ENCODE results near the gene GLTPD2. TPM values are rescaled to one million over a fixed set of nuclear protein-coding genes. Genes with fewer than 3 reads are reported as not detected.

Gene GLTPD2
- total RNA-seq (2014; rRNA removed; shearing (Covaris generic)) (2.2 TPM in 1 of 2 replicates, not detected in the other), polyA plus RNA-seq (2016; fragmentation: Nextera tagmentation; extraction: Ambion mirVana) (0.50 and 0.61 TPM in 2 replicates)

GRCh38 chr17:4788807-4789700 lies at the start of gene GLTPD2:
TSS of gene GLTPD2 (plus strand) at chr17:4788964. CDS start at chr17:4789012, 48 bp downstream.
- TF ChIP-seq EZH2 (IDR thresholded peaks at IDR 0.05; ENCODE audit: insufficient read depth, poor library complexity, severe bottlenecking) = no peak
- TF ChIP-seq EZH2phosphoT487 (IDR thresholded peaks at IDR 0.05; ENCODE audit: insufficient read depth, low read depth) = no peak
- Histone ChIP-seq H3K9me3 (ENCODE audit: low read depth) (no peaks in the 10 kb centered on the region), H3K4me1 (ENCODE audit: insufficient read depth) (peaks cover 19% of the 10 kb centered on the region; the same call in 1 of the 2 replicates), H2AFZ (peak within 1 kb of the TSS; percentile 83), H3F3A (ENCODE audit: insufficient read depth) (peaks cover 15% of the 10 kb centered on the region), H3K27ac (peak within 1 kb of the TSS; percentile 81), H3K36me3 (ENCODE audit: low read depth) (no peaks in the 10 kb centered on the region), H3K4me3 (peak within 1 kb of the TSS; percentile 88), H3K79me2 (ENCODE audit: insufficient read depth) (no peaks in the 10 kb centered on the region), H3K4me2 (ENCODE audit: unreplicated experiment) (peak within 1 kb of the TSS; percentile 84), H4K20me1 (ENCODE audit: insufficient read depth) (no peaks in the 10 kb centered on the region), H3K27me3 (replicated peaks; ENCODE audit: insufficient read depth) (peaks cover 4% of the 10 kb centered on the region; the same call in 1 of the 2 replicates), H3K9me2 (ENCODE audit: insufficient read depth) (no peaks in the 10 kb centered on the region), H3K9ac (peak within 1 kb of the TSS; percentile 85)
- in situ Hi-C loops (cut with MboI) = no loop called here
- WGBS, 2 experiments (ENCODE audit: low coverage in 1 of 2, low lambda C conversion rate in 2 of 2, missing lambda C conversion rate in 2 of 2) = 63 to 66% methylated on average over 57 to 58 of the region's 62 CpGs
- DNase-seq = no peak

GRCh38 chr17:4739122-4740024 lies 49.4 kb upstream of the GLTPD2 start, which contains the start of the genes CXCL16 and ZMYND15:
TSS of gene CXCL16 (minus strand) at chr17:4739928. CDS start at chr17:4739339, 589 bp downstream.
TSS of gene ZMYND15 (plus strand) at chr17:4739833. CDS start at chr17:4740549, 716 bp downstream.
- Histone ChIP-seq H3K36me3 (ENCODE audit: low read depth) (no peaks in the 10 kb centered on the region), H3K9me2 (ENCODE audit: insufficient read depth) (no peaks in the 10 kb centered on the region), H3K4me3 (peak within 1 kb of the TSS; percentile 78), H3K79me2 (ENCODE audit: insufficient read depth) (no peaks in the 10 kb centered on the region), H4K20me1 (ENCODE audit: insufficient read depth) (no peaks in the 10 kb centered on the region), H3K9me3 (ENCODE audit: low read depth) (no peaks in the 10 kb centered on the region), H3F3A (ENCODE audit: insufficient read depth) (no peaks in the 10 kb centered on the region), H2AFZ (peak within 1 kb of the TSS; percentile 87), H3K4me1 (ENCODE audit: insufficient read depth) (no peaks in the 10 kb centered on the region; the same call in 1 of the 2 replicates), H3K9ac (peak within 1 kb of the TSS; percentile 59), H3K27ac (no peak within 1 kb of the TSS), H3K4me2 (ENCODE audit: unreplicated experiment) (peak within 1 kb of the TSS; percentile 70), H3K27me3 (replicated peaks; ENCODE audit: insufficient read depth) (peaks cover 6% of the 10 kb centered on the region; the same call in 1 of the 2 replicates)
- 2% methylated on average over 86 to 87 of the region's 100 CpGs for WGBS, 2 experiments (ENCODE audit: low coverage in 1 of 2, low lambda C conversion rate in 2 of 2, missing lambda C conversion rate in 2 of 2)
- TF ChIP-seq EZH2phosphoT487 (IDR thresholded peaks at IDR 0.05; ENCODE audit: insufficient read depth, low read depth) (no peak), EZH2 (IDR thresholded peaks at IDR 0.05; ENCODE audit: insufficient read depth, poor library complexity, severe bottlenecking) (no peak)
- peak; percentile 74 for DNase-seq
- in situ Hi-C loops (cut with MboI) = no loop called here

DNA sequence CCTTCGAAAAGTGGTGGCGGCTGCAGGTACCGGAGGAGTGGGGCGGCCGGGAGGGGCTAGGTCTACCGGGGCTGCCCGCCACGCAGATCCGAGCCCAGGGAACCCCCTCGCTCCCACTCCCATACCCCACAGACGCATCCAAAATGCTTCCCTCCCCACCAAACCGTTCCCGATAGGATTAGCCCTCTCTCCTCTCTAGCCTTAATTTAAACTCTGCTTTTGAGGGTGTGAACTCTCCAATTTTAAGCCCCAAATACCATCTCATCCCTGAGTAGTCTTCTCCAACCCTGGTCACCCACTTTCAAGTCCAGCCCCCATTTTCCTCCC lies 48.8 kb upstream of the GLTPD2 start:
- Histone ChIP-seq H2AFZ (peak overlapping the region; percentile 87; the same call in 1 of the 2 replicates), H3K4me3 (peak overlapping the region; percentile 78), H3K79me2 (ENCODE audit: insufficient read depth) (no peaks in the 10 kb centered on the region), H3K27ac (no peak overlapping the region), H3F3A (ENCODE audit: insufficient read depth) (no peaks in the 10 kb centered on the region), H3K9ac (peak overlapping the region; percentile 59; the same call in 1 of the 2 replicates), H3K36me3 (ENCODE audit: low read depth) (no peaks in the 10 kb centered on the region), H3K9me3 (ENCODE audit: low read depth) (no peaks in the 10 kb centered on the region), H3K9me2 (ENCODE audit: insufficient read depth) (no peaks in the 10 kb centered on the region), H3K27me3 (replicated peaks; ENCODE audit: insufficient read depth) (peaks cover 6% of the 10 kb centered on the region; the same call in 1 of the 2 replicates), H3K4me1 (ENCODE audit: insufficient read depth) (no peaks in the 10 kb centered on the region; the same call in 1 of the 2 replicates), H4K20me1 (ENCODE audit: insufficient read depth) (no peaks in the 10 kb centered on the region), H3K4me2 (ENCODE audit: unreplicated experiment) (peak overlapping the region; percentile 70)
- in situ Hi-C loops (cut with MboI) = no loop called here
- 5 to 9% methylated on average over 11 to 13 of the region's 13 CpGs for WGBS, 2 experiments (ENCODE audit: low coverage in 1 of 2, low lambda C conversion rate in 2 of 2, missing lambda C conversion rate in 2 of 2)
- TF ChIP-seq EZH2 (IDR thresholded peaks at IDR 0.05; ENCODE audit: insufficient read depth, poor library complexity, severe bottlenecking) = no peak
- no peak for TF ChIP-seq EZH2phosphoT487 (IDR thresholded peaks at IDR 0.05; ENCODE audit: insufficient read depth, low read depth)
- no peak for DNase-seq

- no peak overlapping the region for H3K9ac ChIP-seq
- no peak overlapping the region for H3K27ac ChIP-seq
- H2AFZ ChIP-seq = no peak overlapping the region
- no peaks in the 10 kb centered on the region for H3K36me3 ChIP-seq (ENCODE audit: low read depth)
- no peaks in the 10 kb centered on the region for H3K9me3 ChIP-seq (ENCODE audit: low read depth)
- H3K4me2 ChIP-seq (ENCODE audit: unreplicated experiment) = no peak overlapping the region
- H3K4me3 ChIP-seq = no peak overlapping the region
- DNase-seq = no peak
- peaks cover 6% of the 10 kb centered on the region; the same call in 1 of the 2 replicates for H3K27me3 ChIP-seq (replicated peaks; ENCODE audit: insufficient read depth)
- H4K20me1 ChIP-seq (ENCODE audit: insufficient read depth) = no peaks in the 10 kb centered on the region
- no peaks in the 10 kb centered on the region; the same call in 1 of the 2 replicates for H3K4me1 ChIP-seq (ENCODE audit: insufficient read depth)
- no peaks in the 10 kb centered on the region for H3F3A ChIP-seq (ENCODE audit: insufficient read depth)
- H3K9me2 ChIP-seq (ENCODE audit: insufficient read depth) = no peaks in the 10 kb centered on the region
- 88 to 96% methylated on average over 7 to 8 of the region's 8 CpGs for WGBS, 2 experiments (ENCODE audit: low coverage in 1 of 2, low lambda C conversion rate in 2 of 2, missing lambda C conversion rate in 2 of 2)
- in situ Hi-C loops (cut with MboI) = no loop called here
- TF ChIP-seq EZH2phosphoT487 (IDR thresholded peaks at IDR 0.05; ENCODE audit: insufficient read depth, low read depth) = no peak
- TF ChIP-seq EZH2 (IDR thresholded peaks at IDR 0.05; ENCODE audit: insufficient read depth, poor library complexity, severe bottlenecking) = no peak
- H3K79me2 ChIP-seq (ENCODE audit: insufficient read depth) = no peaks in the 10 kb centered on the region
Observed at GRCh38 chr17:4740584-4740983, 48.2 kb upstream of the GLTPD2 start.

Measured in GM23248 (cell line).